ENCODE data around the gene TAF11L8.

DNA sequence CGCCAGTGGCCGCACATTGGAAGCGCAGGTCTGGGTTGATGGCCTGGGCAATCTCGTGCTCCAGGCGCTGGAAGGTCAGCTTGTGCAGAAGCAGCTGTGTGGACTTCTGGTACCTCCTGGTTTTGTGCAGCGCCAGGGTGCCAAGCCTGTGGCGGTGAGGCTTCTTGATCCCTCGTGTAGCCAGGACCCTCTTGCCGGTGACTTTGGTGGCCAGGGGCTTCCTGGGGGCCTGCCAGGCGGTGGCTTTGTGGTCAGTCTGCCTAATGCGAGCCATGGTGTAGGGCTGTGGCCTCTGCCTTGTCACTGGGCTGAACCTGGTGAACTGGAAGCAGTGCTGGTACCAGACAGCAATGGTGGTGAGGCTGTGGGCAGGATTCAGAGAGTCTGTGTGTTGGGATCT is 34.9 kb upstream of the TAF11L8 start:
- TF ChIP-seq POLR2A (IDR thresholded peaks at IDR 0.05; ENCODE audit: low read depth, low read length): no peak
- TF ChIP-seq EZH2 (IDR thresholded peaks at IDR 0.05; ENCODE audit: borderline replicate concordance, low read depth, low read length, severe bottlenecking): no peak
- TF ChIP-seq, protein P1, sequence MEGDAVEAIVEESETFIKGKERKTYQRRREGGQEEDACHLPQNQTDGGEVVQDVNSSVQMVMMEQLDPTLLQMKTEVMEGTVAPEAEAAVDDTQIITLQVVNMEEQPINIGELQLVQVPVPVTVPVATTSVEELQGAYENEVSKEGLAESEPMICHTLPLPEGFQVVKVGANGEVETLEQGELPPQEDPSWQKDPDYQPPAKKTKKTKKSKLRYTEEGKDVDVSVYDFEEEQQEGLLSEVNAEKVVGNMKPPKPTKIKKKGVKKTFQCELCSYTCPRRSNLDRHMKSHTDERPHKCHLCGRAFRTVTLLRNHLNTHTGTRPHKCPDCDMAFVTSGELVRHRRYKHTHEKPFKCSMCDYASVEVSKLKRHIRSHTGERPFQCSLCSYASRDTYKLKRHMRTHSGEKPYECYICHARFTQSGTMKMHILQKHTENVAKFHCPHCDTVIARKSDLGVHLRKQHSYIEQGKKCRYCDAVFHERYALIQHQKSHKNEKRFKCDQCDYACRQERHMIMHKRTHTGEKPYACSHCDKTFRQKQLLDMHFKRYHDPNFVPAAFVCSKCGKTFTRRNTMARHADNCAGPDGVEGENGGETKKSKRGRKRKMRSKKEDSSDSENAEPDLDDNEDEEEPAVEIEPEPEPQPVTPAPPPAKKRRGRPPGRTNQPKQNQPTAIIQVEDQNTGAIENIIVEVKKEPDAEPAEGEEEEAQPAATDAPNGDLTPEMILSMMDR (IDR thresholded peaks at IDR 0.05; ENCODE audit: extremely low read depth in 1 of 2, insufficient read depth in 1 of 2, low read depth in 1 of 2, low read length in 2 of 2): no peak
- no peak for TF ChIP-seq FOS (IDR thresholded peaks at IDR 0.05; ENCODE audit: borderline replicate concordance, insufficient read depth, low read length)
